Fibroblast of lung (primary cell): ENCODE data around the gene ADCK1. TPM values are rescaled to one million over a fixed set of nuclear protein-coding genes. Genes with fewer than 3 reads are reported as not detected.
A peak's percentile ranks its signal among the peaks of the same experiment; 100 is the strongest.

Source experiments
- DNase-seq, 2 donors: peaks; one replicate each; pipeline versions ENCODE4 v3.0.0 to v3.0.0-alpha.2; 2010; ENCODE audit warnings: low read depth in 2 of 2
- H2AFZ ChIP-seq: 2 replicates; pipeline ENCODE4 v1.5.1; 2012; ENCODE audit warnings: low read length, control low read depth, inconsistent platforms
- H3K27ac ChIP-seq: 2 replicates; pipeline ENCODE4 v1.5.1; 2011; ENCODE audit warnings: low read length, control low read depth; ENCODE audit not compliant: insufficient read depth
- H3K27me3 ChIP-seq: 2 replicates; pipeline ENCODE4 v1.5.1; 2011; ENCODE audit warnings: mild to moderate bottlenecking, low read length; ENCODE audit not compliant: control insufficient read depth, insufficient read depth
- H3K36me3 ChIP-seq: 2 replicates; pipeline ENCODE4 v1.5.1; 2011; ENCODE audit warnings: low read length; ENCODE audit not compliant: control insufficient read depth, insufficient read depth
- H3K4me1 ChIP-seq: 2 replicates; pipeline ENCODE4 v1.5.1; 2011; ENCODE audit warnings: low read length; ENCODE audit not compliant: control insufficient read depth, insufficient read depth; ENCODE audit errors: extremely low read depth
- H3K4me2 ChIP-seq: 2 replicates; pipeline ENCODE4 v1.5.1; 2011; ENCODE audit warnings: low read length, control low read depth; ENCODE audit not compliant: insufficient read depth; ENCODE audit errors: extremely low read depth
- H3K4me3 ChIP-seq, 4 experiments: fragments of 200-600 bp in 1 of 4; sonication (generic) in 1 of 4; replicated peaks in 1 of 4; 2 replicates each; pipeline ENCODE4 v1.5.1; 2011 to 2016; ENCODE audit warnings: low read length in 4 of 4, low read depth in 3 of 4, mild to moderate bottlenecking in 3 of 4, control low read depth in 2 of 4, inconsistent platforms in 1 of 4, mixed read lengths in 1 of 4; ENCODE audit not compliant: insufficient read depth in 1 of 4; ENCODE audit errors: control extremely low read depth in 1 of 4
- H3K79me2 ChIP-seq: 2 replicates; pipeline ENCODE4 v1.5.1; 2012; ENCODE audit warnings: mild to moderate bottlenecking, low read length, inconsistent platforms; ENCODE audit not compliant: control insufficient read depth, insufficient read depth
- H3K9ac ChIP-seq: 2 replicates; pipeline ENCODE4 v1.5.1; 2011; ENCODE audit warnings: mild to moderate bottlenecking, low read length, control low read depth; ENCODE audit not compliant: insufficient read depth
- H3K9me3 ChIP-seq: 2 replicates; pipeline ENCODE4 v1.5.1; 2012; ENCODE audit warnings: low read depth, low read length; ENCODE audit not compliant: control insufficient read depth, insufficient read depth
- H4K20me1 ChIP-seq: 2 replicates; pipeline ENCODE4 v1.5.1; 2011; ENCODE audit warnings: low read length; ENCODE audit not compliant: control insufficient read depth, insufficient read depth; ENCODE audit errors: extremely low read depth
- CTCF ChIP-seq, 2 donors: IDR thresholded peaks in 1 of 2; conservative IDR thresholded peaks in 1 of 2; 1 replicate in 1 of 2; 2 replicates in 1 of 2; pipeline ENCODE4 v1.5.1; 2011 to 2012; ENCODE audit warnings: low read length in 2 of 2, control low read depth in 1 of 2, inconsistent platforms in 1 of 2, low read depth in 1 of 2, mild to moderate bottlenecking in 1 of 2
- EZH2 ChIP-seq: IDR thresholded peaks from 2 replicates; pipeline ENCODE4 v1.5.1; 2012; ENCODE audit warnings: low read length, control low read depth, mild to moderate bottlenecking; ENCODE audit errors: missing control alignments
- polyA plus RNA-seq, 2 donors: library from polyadenylated mRNA; depleted of rRNA in 1 of 2; stranded (reverse) in 1 of 2; unstranded in 1 of 2; fragments of >200 nt; gene quantifications; 2 replicates each; pipeline ENCODE4 v1.2.1, GENCODE V29; 2011 to 2012; ENCODE audit warnings: missing spikeins in 1 of 2
- total RNA-seq: library from RNA; depleted of rRNA; stranded (reverse); fragments of >200 nt; gene quantifications from 2 replicates; pipeline ENCODE4 v1.2.1, GENCODE V29; 2014

The ADCK1 gene
- total and polyA plus RNA-seq, 2 donors (not counting 1 experiment from before 2014, with no cell fraction given): 4.6 to 4.8 TPM

GRCh38 chr14:77862154-77862786, 62.4 kb downstream of the ADCK1 start:
- H2AFZ ChIP-seq: no peak overlapping the region
- H3K9me3 ChIP-seq: no peaks in the 10 kb centered on the region
- no peaks in the 10 kb centered on the region for H3K4me1 ChIP-seq
- no peak overlapping the region for H3K9ac ChIP-seq
- no peaks in the 10 kb centered on the region for H3K27me3 ChIP-seq
- DNase-seq: peak; percentile 44 to 61
- H3K36me3 ChIP-seq: no peaks in the 10 kb centered on the region
- no peak overlapping the region for H3K27ac ChIP-seq
- no peak overlapping the region for H3K4me3 ChIP-seq
- H4K20me1 ChIP-seq: no peaks in the 10 kb centered on the region
- H3K79me2 ChIP-seq: no peaks in the 10 kb centered on the region
- no peak overlapping the region for H3K4me2 ChIP-seq
- no peak for TF ChIP-seq EZH2
- TF ChIP-seq CTCF (conservative IDR thresholded peaks at IDR 0.05 in 1 of 2, IDR thresholded peaks at IDR 0.05 in 1 of 2; ENCODE audit: low read depth in 1 of 2, low read length in 2 of 2): peak; percentile 99

- no peak overlapping the region for H2AFZ ChIP-seq
- no peaks in the 10 kb centered on the region for H4K20me1 ChIP-seq
- TF ChIP-seq EZH2 (no peak), CTCF (conservative IDR thresholded peaks at IDR 0.05 in 1 of 2, IDR thresholded peaks at IDR 0.05 in 1 of 2; ENCODE audit: low read depth in 1 of 2, low read length in 2 of 2) (no peak)
- no peaks in the 10 kb centered on the region for H3K27me3 ChIP-seq
- H3K9me3 ChIP-seq: no peaks in the 10 kb centered on the region
- no peak overlapping the region for H3K27ac ChIP-seq
- no peak for DNase-seq
- H3K36me3 ChIP-seq: no peaks in the 10 kb centered on the region
- no peak overlapping the region for H3K9ac ChIP-seq
- H3K4me1 ChIP-seq: no peaks in the 10 kb centered on the region
- no peak overlapping the region for H3K4me3 ChIP-seq
- H3K79me2 ChIP-seq: no peaks in the 10 kb centered on the region
- no peak overlapping the region for H3K4me2 ChIP-seq
Observed at GRCh38 chr14:77864085-77864484, 64.2 kb downstream of the ADCK1 start.

GRCh38 chr14:77864580-77864979, 64.7 kb downstream of the ADCK1 start:
- Histone ChIP-seq H3K9ac (no peak overlapping the region), H3K4me1 (no peaks in the 10 kb centered on the region), H3K79me2 (no peaks in the 10 kb centered on the region), H3K4me2 (no peak overlapping the region), H3K27ac (no peak overlapping the region), H4K20me1 (no peaks in the 10 kb centered on the region), H3K36me3 (no peaks in the 10 kb centered on the region), H3K27me3 (no peaks in the 10 kb centered on the region), H3K4me3 (no peak overlapping the region), H3K9me3 (no peaks in the 10 kb centered on the region), H2AFZ (no peak overlapping the region)
- TF ChIP-seq CTCF (conservative IDR thresholded peaks at IDR 0.05 in 1 of 2, IDR thresholded peaks at IDR 0.05 in 1 of 2; ENCODE audit: low read depth in 1 of 2, low read length in 2 of 2): no peak
- TF ChIP-seq EZH2: no peak
- DNase-seq: no peak
